NCI-H1417 (cell line): ENCODE measurements around the gene ING1.
"Not testable (repeated sequence)": the region's sequence is repeated elsewhere in the genome, so short reads cannot be mapped to it uniquely, and the experiment has no call there.

Source experiments
- DNase-seq, 3 experiments: peaks; one replicate each; lab custom pipeline; 2025; lab: John Stamatoyannopoulos, UW

ING1 gene

DNA sequence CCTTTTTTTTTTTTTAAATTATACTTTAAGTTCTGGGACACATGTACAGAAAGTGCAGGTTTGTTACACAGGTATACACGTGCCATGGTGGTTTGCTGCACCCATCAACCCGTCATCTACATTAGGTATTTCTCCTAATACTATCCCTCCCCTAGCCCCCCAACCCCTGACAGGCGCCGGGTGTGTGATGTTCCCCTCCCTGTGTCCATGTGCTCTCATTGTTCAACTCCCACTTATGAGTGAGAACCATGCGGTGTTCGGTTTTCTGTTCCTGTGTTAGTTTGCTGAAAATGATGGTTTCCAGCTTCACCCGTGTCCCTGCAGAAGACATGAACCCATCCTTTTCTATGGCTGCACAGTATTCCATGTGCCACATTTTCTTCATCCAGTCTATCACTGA lies 17.7 kb upstream of the ING1 start:
- DNase-seq = not testable (repeated sequence)

DNA sequence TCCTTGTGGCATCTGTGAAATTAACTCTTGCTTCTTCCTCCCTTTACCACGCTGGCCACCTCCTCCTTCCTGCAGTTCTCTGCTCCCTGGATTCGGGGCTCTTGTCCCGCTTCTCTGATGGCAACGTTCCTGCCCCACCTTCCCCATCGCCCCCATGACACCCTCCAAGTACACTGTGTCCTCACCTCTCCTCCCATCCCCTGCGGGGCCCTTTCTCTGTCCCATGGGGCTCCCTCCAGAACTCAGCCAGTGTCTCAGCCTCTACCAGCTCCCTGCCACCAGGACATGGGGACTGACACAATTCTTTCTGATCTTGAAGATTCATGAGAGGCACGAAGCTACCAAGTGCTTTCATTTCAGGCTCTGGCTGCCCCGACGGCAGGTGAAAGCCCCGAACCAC lies 16.7 kb upstream of the ING1 start:
- DNase-seq = no peak

DNA sequence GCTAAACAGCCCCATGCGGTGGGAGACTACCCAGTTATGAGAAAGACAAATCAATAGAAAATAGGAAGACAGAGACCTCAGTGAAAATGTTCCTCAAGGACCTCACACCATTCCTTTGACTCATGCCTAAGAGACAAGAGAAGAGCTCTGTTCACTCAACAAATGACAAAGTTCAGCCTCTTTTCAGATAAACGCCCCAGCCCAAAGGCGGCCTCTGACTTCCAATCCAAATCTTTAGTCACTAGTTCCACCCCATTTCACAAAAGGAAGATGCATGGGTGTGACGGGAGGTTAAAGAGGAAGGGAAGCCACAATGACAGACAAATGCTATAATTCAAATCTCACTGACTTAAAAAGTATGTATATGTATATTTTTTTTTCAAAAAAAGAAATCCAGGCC lies 15.7 kb upstream of the ING1 start:
- no peak for DNase-seq

DNA sequence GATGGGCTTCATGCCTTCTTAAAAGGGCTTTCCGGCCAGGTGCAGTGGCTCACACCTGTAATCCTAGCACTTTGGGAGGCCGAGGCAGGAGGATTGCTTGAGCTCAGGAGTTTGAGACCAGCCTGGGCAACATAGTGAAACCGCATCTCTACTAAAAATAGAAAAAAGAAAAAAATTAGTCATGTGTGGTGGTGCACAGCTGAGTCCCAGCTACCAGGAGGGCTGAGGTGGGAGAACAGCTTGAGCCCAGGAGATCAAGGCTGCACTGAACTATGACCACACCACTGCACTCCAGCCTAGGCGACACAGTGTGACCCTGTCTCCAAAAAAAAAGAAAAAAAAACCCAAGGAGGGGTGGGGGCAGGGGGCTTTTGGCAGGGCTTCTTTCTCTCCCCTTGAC lies 14.8 kb upstream of the ING1 start:
- no peak for DNase-seq

DNA sequence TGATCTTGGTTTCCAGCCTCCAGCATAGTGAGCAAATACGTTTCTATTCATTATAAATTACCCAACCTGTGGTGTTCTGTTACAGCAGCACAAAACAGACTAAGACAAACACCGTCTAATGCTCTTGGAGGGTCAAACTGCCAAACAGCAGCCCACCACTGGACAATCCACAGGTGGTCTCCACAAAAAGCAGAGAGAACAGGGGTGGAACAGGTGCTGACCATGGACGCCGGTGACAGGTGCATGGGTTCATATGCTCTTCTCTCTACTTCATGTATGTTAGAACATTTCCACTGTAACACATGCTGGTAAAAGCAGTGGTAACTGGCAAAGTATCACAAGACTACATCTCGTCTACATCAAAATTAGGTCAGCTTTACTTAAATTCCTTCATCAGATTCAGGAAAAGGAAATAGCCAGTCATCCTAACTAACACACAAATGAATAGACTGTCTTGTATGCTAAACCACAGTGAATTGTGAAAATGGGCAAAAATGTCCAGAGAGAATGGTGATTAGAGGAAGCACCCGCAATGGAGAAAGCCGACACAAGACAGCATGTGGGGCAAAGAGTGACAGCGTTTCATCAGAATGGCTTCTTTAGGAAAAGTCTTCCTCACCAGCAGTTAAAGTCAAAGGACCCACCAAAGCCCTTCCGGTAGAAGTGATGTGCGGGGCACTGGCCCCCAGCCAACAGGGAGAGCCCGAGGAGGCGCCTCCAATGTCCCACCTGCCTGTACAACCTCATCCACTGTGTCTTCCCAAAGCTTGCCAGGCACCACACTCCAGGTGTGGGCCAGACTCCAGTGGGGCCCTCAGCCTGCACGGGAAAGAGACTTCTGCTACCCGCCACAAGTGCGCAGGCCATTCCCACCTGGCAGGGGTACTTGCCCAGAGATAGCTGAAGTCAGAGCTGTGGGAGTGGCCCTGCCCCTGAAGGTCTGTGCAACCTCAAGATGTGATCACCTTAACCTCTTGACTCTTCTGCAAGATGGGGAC lies 14.1 kb upstream of the ING1 start:
- DNase-seq = peak in 1 of 3 experiments; percentile 24

DNA sequence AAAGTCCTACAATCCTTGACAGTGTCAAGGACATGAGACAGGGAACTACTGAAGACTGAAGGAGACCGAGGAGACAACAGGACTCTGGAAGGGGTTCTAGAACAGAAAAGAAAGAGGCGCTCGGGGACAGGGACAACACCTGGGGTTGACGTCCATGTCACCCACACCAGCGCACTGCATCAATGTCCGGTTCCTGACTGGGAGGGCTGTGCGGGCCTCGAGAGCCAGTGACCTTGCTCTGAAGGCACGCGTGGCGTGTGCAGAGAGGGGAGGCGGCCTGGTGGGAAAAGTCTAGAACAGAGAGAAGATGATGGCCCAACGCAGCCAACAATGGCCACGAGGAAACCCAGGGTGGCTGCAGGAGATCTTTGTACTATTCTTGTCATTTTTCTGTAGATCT lies 13.3 kb upstream of the ING1 start:
- DNase-seq = no peak

DNA sequence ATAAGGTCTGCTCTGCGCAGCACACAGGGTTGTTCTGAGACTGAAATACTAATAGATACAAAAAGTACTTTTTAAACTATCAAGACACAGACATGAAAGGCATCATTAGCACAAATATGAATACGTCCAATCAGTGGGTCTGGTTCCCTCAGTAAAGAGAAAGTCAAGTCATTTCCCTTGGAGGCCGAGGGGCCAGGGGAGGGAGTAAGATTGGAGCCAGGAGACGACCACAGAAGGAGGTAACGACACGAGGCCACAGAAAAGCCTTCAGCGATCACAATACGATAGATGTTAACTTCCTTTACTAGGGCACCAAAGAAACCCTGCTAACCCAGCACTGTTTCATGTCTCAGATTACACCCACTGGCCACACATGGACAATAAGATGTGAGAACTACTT lies 12.9 kb upstream of the ING1 start:
- DNase-seq = no peak

DNA sequence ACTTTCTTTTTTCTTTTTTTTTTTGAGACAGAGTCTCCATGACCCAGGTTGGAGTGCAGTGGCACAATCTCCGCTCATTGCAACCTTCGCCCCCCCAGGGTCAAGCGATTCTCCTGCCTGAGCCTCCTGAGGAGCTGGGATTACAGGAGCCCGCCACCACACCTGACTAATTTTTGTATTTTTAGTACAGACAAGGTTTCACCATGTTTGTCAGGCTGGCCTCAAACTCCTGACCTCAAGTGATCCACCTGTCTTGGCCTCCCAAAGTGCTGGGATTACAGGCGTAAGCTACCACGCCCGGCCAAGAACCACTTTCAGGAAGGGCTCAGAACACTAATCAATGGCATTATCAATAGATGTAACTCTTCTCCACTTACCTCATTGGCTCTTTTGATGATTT lies 12.4 kb upstream of the ING1 start:
- DNase-seq = not testable (repeated sequence)

DNA sequence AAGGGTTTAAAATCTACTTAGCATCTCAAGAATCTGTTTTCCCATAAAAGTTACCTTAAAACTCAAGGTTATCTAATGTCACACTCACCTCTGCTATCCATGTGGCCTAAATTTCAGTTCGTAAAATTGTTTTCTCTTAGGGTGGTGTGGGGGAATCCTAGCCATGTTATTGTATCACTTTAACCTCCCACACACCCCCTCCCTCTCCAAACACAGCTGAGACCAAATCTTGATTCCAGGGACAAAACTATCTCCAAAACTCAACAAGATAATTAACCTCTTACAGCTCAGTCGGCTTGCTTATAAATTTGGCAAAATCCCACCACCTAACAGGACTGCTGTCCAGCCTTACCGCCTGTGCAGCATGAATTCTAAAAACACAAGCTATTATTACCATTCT lies 11.4 kb upstream of the ING1 start:
- DNase-seq = no peak

DNA sequence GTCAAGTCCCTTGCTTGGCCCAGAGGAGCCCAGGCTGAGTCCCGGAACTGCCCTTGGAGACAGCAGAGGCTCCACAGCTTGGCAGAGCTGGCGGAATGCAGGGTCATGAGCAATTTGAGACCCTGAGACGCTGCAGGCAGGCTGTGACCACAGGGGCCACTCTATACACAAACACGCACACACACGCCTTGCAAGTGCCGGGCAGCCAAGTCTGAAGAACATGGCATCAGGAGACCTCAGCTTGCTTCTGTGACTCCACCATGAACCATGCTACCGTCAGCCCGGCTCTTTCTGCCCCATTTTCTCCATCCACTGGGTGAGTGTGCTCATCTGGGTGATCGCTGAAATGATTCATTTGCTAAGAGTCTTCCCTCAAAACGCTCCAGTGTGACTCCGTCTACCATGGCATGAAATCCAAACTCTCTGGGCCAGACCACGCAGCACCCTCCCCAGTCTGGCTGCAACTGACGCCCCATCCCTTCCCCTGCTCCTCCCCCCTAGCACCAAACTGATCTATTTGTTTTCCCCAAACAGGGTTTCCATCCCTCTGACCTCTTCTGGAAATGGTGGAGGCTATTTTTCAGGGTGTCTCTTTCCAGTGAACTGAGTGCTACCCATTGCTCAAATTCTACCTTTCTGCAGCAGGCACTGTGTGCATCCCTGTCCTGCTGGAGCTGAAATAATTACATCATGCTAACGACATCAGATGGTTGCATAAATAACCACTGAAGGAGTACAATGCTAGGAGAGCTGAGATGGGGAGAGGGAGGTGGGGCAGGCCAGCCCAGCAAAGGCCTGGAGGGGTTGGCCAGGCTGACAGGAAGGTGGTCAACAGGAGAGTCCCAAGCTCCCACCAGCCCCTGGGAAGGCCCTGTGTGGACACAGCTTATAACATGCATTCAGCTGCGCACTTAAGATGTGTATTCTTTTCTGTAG lies 10.6 kb upstream of the ING1 start:
- DNase-seq = no peak

DNA sequence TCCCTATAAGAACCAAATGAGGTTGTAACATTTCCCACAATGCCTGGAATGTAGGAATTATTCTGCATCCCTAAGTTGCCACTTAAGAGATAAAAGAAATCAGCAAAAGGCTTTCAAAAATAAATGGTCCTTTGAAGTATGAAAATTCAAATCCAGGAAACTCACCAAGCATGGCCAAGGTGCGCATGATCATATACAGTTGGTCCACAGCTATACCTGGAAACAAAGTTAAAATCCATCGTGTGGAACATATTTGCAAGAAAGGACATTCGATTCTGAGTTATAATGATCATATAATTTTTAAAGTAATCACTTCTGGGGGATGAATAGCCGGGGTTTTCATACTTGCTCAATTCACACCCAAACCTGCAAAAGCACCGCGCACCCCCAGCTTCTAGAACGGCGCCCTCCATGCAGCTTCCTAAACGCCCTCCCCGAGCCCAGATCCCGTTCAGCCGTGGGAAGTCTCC lies 8.1 kb upstream of the ING1 start:
- DNase-seq = peak in 1 of 3 experiments; percentile 68

DNA sequence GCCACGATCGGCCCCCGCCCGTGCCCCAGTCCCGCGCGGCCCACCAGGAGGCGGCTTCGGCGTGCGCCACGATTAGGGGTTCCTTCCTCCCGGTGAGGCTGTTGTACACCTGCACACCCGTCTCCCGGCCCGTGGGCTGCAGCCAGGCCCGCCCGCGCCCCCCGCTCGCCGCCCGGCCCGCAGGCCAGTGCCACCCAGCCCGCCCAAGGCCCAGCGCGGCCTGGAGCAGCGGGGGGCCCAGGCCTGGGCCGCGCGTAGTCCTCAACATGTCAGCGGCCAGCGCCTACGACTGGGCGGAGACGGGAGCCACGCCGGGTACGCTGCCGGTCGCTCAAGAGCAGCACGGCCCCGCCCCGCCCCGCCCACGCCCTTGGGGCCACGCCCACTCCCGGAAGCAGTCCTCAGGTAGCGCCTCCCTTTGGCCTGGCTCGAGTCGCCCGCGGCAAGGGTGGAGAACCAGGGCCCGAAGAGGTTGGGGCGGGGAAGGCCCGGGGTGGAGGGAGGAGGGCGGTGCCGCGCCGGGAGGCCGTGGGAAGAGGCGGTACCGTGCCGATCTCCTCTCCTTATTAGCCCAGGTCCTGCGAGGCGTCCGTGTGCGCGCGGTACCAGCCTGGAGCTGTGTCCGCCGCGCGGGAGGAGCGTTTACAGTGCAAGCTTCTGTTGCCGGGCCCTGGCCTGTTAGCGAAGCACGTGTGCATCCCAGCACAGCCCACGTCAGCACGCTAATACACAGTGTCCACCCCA lies 7.5 kb upstream of the ING1 start, which contains the start of gene CARS2:
TSS of gene CARS2 (minus strand) at position 291 of the 744 bp plus-strand sequence. CDS start at position 268, 23 bp downstream.
- DNase-seq = peak; percentile 99

DNA sequence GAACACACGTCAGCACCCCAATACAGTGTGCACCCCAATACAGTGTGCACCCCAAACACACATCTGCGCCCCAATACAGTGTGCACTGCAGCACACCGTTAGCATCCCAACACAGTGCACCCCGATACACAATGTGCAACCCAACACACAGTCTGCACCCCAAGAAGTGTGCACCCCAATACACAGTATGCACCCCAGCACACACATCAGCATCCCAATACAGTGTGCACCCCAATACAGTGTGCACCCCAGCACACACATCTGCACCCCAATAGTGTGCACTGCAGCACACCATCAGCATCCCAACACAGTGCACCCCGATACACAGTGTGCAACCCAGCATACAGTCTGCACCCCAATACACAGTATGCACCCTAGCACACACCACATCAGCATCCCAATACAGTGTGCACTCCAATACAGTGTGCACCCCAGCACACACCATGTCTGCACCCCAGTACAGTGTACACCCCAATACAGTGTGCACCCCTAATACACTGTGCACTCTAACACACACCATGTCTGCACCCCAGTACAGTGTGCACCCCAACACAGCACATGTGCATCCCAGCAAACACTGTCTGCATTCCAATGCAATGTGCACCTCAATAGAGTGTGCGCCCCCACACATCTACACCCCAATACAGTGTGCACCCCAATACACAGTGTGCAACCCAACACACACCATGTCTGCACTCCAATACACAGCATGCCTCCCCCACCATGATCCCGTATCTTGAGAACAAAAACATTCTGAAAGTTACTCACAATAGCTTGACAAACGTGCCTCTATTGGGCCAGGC lies 6.7 kb upstream of the ING1 start:
- no peak for DNase-seq

DNA sequence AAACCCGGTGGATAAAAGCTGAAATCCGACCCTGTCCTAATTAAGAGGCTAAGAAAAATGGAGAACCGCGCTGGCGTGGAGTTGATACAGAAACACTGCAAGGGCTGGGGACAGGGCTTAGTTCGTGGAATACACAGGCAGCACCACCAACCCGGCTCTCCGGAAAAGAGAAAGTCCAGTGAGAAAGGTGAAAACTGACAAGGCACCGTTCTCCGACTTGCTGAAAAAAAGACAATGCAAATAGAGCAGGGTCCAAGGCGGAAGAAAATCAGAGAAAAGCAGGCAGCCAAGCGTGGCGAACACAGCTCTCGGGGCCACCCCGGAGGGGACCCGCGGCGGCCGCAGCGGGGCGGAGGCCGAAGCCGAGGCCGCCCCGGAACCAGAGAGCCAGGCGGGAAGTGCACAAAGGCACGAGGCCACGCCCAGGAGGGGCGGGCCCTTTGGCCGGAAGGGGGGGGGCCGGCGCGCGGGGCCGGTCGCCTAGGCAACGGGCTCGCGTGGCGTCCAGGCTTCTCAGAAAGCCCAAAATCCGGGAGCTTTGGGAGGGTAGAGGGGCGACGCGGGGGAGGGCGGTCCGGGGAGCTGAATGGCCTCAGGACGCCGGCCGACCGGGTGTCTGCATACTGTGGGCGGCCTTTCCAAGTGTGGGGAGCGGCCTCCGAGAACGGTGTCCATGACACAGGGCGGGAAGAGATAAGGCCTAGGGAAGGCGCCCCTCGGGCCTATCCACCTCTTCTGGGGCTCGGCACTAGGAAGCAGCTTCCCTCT lies 1.2 kb upstream of the ING1 start:
- DNase-seq = peak; percentile 98 to 99 (median 99)

DNA sequence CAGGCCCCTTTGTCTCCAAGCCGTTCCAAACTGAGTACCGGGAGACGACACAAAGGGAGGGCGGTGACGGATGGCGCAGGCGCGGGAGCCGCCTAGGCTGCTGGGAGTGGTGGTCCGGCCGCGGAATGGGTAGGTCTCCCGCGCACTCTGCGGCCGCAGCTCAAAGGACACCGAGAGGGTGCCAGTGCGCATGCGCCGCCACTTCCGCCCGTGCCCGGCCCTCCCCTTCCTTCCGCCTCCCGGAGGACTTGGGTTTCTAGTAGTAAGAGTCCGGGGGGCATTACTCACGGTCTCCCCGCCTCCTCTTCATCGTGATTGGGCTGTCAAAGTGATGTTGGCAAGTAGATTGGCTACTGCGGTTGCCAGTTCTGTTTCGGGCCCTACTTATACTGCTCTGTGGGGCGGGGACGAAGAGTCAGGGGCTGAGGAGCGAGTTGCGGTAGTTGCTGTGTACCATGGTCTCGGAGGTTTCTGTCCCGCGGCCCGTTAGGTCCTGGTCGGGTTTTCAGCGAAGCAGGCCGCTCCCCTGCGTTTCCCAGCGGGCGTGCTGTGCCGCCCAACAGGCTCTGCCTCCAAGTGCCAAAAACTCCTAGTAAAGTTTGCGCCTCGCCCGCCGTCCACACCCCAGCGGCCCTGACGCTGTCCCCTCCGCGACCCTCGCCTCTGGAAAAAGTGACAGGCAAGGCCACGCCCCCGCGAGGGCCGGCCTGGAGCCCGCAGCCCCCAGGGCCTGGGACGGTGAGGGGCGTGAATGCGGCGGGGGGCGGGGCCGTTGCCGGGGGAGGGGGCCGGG lies 455 bp upstream of the ING1 start:
- DNase-seq = peak; percentile 100

DNA sequence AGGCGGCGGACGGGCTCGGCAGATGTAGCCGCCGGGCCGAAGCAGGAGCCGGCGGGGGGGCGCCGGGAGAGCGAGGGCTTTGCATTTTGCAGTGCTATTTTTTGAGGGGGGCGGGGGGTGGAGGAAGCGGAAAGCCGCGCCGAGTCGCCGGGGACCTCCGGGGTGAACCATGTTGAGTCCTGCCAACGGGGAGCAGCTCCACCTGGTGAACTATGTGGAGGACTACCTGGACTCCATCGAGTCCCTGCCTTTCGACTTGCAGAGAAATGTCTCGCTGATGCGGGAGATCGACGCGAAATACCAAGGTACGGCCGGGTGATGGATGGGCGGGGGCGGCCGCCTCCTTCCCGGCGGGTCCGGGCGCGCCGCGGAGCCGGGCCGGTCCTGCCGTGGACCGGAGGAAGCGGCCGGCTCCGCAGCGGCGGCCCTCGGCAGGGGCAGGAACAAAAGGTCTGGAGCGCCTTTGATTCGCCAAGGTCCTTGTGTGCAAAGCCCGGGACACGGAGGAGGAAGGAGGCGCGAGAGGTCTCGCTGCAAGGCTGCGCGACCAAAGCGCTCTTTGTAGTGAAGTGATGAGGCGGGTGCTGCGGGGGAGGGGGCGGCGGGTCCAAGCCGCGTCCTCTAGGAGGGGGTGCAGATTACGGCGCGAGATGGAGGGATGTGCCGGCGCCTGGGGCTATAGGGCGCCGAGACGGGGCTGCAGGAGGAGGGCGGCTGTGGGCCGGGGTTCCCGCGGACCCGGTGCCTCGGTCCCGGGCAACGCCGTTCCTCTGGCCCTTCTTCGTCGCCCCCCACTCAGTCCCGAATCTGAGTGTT lies 689 bp downstream of the ING1 start:
- DNase-seq = peak; percentile 63 to 88 (median 82)

DNA sequence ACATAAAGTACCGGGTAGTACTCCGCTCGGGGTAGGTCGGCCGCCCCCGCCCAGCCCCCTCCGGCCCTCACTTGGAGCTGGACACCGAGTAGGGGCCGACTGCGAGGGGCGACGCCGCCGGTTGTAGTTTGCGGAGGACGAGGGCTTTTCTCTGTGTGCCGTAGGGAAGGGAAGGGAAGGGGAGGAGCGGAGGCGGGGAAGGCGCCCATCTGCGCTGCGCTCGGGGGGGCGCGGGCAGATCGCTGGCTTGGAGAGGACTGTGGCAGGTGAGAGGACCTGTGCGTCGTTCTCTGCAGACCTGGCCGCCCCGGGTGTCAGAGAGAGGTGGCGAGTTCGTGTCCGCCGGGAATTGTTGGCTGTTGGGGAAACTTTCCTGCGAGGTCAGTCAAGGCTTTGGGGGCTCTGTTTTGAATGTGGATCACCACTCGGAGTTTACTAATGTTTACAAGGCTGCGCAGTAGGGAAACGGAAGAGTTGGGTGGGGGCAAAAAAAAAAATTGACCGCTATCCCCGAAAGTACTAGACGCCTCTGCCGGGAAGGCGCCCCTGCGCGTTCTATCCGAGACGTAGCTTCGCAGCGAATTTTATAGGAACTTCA lies 1.4 kb downstream of the ING1 start:
- DNase-seq = peak; percentile 81 to 93 (median 90)
